ENCODE results near the gene HIBCH. TPM values are rescaled to one million over a fixed set of nuclear protein-coding genes. Genes with fewer than 3 reads are reported as not detected.

The HIBCH gene
- total RNA-seq, 2 experiments from 2014 or later, result 19.2 TPM

- H3K9me3 Mint-ChIP-seq, result no peaks in the 10 kb centered on the region
- no peak overlapping the region for H3K27ac Mint-ChIP-seq
- no peaks in the 10 kb centered on the region for H3K27me3 Mint-ChIP-seq (ENCODE audit: low read depth)
- no peak overlapping the region for H3K4me3 Mint-ChIP-seq
- intact Hi-C loops (cut with micrococcal nuclease), result no loop called here
- CTCF ChIA-PET, result interaction anchor here (0.6 to 0.7 kb wide), 2 partner anchors 21 to 215 kb away, joined by 3 to 4 read pairs; no protein-coding TSS in a partner anchor
- H3K4me1 Mint-ChIP-seq (ENCODE audit: low read depth), result peaks cover 4% of the 10 kb centered on the region
- H3K36me3 Mint-ChIP-seq (ENCODE audit: low read depth), result no peaks in the 10 kb centered on the region
- no peak for DNase-seq
Observed at GRCh38 chr2:190354003-190354690, 34.5 kb upstream of the HIBCH start.

- Mint-ChIP-seq H3K4me3 (no peak overlapping the region), H3K9me3 (no peaks in the 10 kb centered on the region), H3K27ac (no peak overlapping the region), H3K4me1 (ENCODE audit: low read depth) (no peaks in the 10 kb centered on the region), H3K27me3 (ENCODE audit: low read depth) (no peaks in the 10 kb centered on the region), H3K36me3 (ENCODE audit: low read depth) (no peaks in the 10 kb centered on the region)
- no peak for DNase-seq
- CTCF ChIA-PET, result interaction anchor here (0.6 to 0.7 kb wide), 2 partner anchors 216 to 657 kb away, joined by 3 read pairs; no protein-coding TSS in a partner anchor
- intact Hi-C loops (cut with micrococcal nuclease), result no loop called here
Observed at GRCh38 chr2:190353537-190353899, 33.9 kb upstream of the HIBCH start.

GRCh38 chr2:190352668-190353536 lies 33.3 kb upstream of the HIBCH start:
- Mint-ChIP-seq H3K4me1 (ENCODE audit: low read depth) (no peaks in the 10 kb centered on the region), H3K27ac (no peak overlapping the region), H3K27me3 (ENCODE audit: low read depth) (no peaks in the 10 kb centered on the region), H3K36me3 (ENCODE audit: low read depth) (no peaks in the 10 kb centered on the region), H3K4me3 (no peak overlapping the region), H3K9me3 (no peaks in the 10 kb centered on the region)
- no peak for DNase-seq
- CTCF ChIA-PET, result interaction anchor here (0.6 kb wide), 1 partner anchor 656 kb away, joined by 3 read pairs; no protein-coding TSS in a partner anchor
- intact Hi-C loops (cut with micrococcal nuclease), result no loop called here

GRCh38 chr2:190351955-190352354 lies 32.3 kb upstream of the HIBCH start:
- CTCF ChIA-PET, result interaction anchor here (0.6 kb wide), 1 partner anchor 40 kb away, joined by 3 read pairs; no protein-coding TSS in a partner anchor
- no peak overlapping the region for H3K27ac Mint-ChIP-seq

GRCh38 chr2:190350371-190350770 lies 30.7 kb upstream of the HIBCH start:
- no peak for DNase-seq
- H3K27ac Mint-ChIP-seq, result no peak overlapping the region
- H3K4me3 Mint-ChIP-seq, result no peak overlapping the region
- H3K9me3 Mint-ChIP-seq, result no peaks in the 10 kb centered on the region
- H3K36me3 Mint-ChIP-seq (ENCODE audit: low read depth), result no peaks in the 10 kb centered on the region
- intact Hi-C loops (cut with micrococcal nuclease), result no loop called here
- no peaks in the 10 kb centered on the region for H3K27me3 Mint-ChIP-seq (ENCODE audit: low read depth)
- CTCF ChIA-PET, result interaction anchor here (0.6 to 1.2 kb wide), 2 partner anchors 12 to 272 kb away, joined by 3 to 4 read pairs; no protein-coding TSS in a partner anchor
- no peaks in the 10 kb centered on the region for H3K4me1 Mint-ChIP-seq (ENCODE audit: low read depth)

More at GRCh38 chr2:190351955-190352354, 32.3 kb upstream of the HIBCH start:
- no peaks in the 10 kb centered on the region for H3K4me1 Mint-ChIP-seq (ENCODE audit: low read depth)
- H3K9me3 Mint-ChIP-seq, result no peaks in the 10 kb centered on the region
- H3K4me3 Mint-ChIP-seq, result no peak overlapping the region
- no peak for DNase-seq
- H3K27me3 Mint-ChIP-seq (ENCODE audit: low read depth), result no peaks in the 10 kb centered on the region
- H3K36me3 Mint-ChIP-seq (ENCODE audit: low read depth), result no peaks in the 10 kb centered on the region
- intact Hi-C loops (cut with micrococcal nuclease), result no loop called here

GRCh38 chr2:190344276-190344827 lies 24.7 kb upstream of the HIBCH start:
- intact Hi-C loops (cut with micrococcal nuclease), result loop anchor here (1.0 to 2.0 kb wide), 3 partner anchors 25 to 60 kb away; partner anchors contain the start of gene HIBCH
- H3K9me3 Mint-ChIP-seq, result no peaks in the 10 kb centered on the region
- peak overlapping the region; percentile 80 for H3K4me3 Mint-ChIP-seq
- H3K4me1 Mint-ChIP-seq (ENCODE audit: low read depth), result peaks cover 11% of the 10 kb centered on the region
- peak; percentile 42 for DNase-seq
- peaks cover 2% of the 10 kb centered on the region for H3K27me3 Mint-ChIP-seq (ENCODE audit: low read depth)
- CTCF ChIA-PET, result interaction anchor here (0.5 to 1.6 kb wide), 7 partner anchors 16 to 649 kb away, joined by 3 to 4 read pairs (median 3); no protein-coding TSS in a partner anchor
- H3K36me3 Mint-ChIP-seq (ENCODE audit: low read depth), result no peaks in the 10 kb centered on the region
- H3K27ac Mint-ChIP-seq, result peak overlapping the region; percentile 72

- intact Hi-C loops (cut with micrococcal nuclease), result loop anchor here (1.0 to 2.0 kb wide), 4 partner anchors 17 to 61 kb away; partner anchors contain the start of gene HIBCH
- DNase-seq, result peak; percentile 52
- Mint-ChIP-seq H3K9me3 (no peaks in the 10 kb centered on the region), H3K36me3 (ENCODE audit: low read depth) (no peaks in the 10 kb centered on the region), H3K27ac (peak within 1 kb of the TSS; percentile 72), H3K4me3 (peak within 1 kb of the TSS; percentile 80), H3K4me1 (ENCODE audit: low read depth) (peaks cover 11% of the 10 kb centered on the region), H3K27me3 (ENCODE audit: low read depth) (peaks cover 2% of the 10 kb centered on the region)
- CTCF ChIA-PET, result interaction anchor here (0.7 to 1.6 kb wide), 5 partner anchors 16 to 649 kb away, joined by 3 to 4 read pairs (median 3); no protein-coding TSS in a partner anchor
Observed at GRCh38 chr2:190343536-190344275, 24.1 kb upstream of the HIBCH start, which contains the start of gene INPP1. TSS of gene INPP1 (plus strand) at chr2:190343589. CDS start at chr2:190360103, 16,514 bp downstream.

- no peak for DNase-seq
- Mint-ChIP-seq H3K9me3 (no peaks in the 10 kb centered on the region), H3K27ac (peak overlapping the region; percentile 12), H3K27me3 (ENCODE audit: low read depth) (peaks cover 2% of the 10 kb centered on the region), H3K4me3 (peak overlapping the region; percentile 75), H3K36me3 (ENCODE audit: low read depth) (no peaks in the 10 kb centered on the region), H3K4me1 (ENCODE audit: low read depth) (peaks cover 11% of the 10 kb centered on the region)
- CTCF ChIA-PET, result interaction anchor here (0.7 to 1.6 kb wide), 2 partner anchors 17 to 451 kb away, joined by 3 to 4 read pairs; no protein-coding TSS in a partner anchor
- intact Hi-C loops (cut with micrococcal nuclease), result loop anchor here (2.0 kb wide), 1 partner anchor 18 kb away; no protein-coding TSS in a partner anchor
Observed at GRCh38 chr2:190343089-190343535, 23.5 kb upstream of the HIBCH start.

GRCh38 chr2:190342611-190343010 lies 23.0 kb upstream of the HIBCH start:
- Mint-ChIP-seq H3K27me3 (ENCODE audit: low read depth) (peaks cover 2% of the 10 kb centered on the region), H3K9me3 (no peaks in the 10 kb centered on the region), H3K27ac (no peak overlapping the region), H3K4me3 (no peak overlapping the region), H3K36me3 (ENCODE audit: low read depth) (no peaks in the 10 kb centered on the region), H3K4me1 (ENCODE audit: low read depth) (peaks cover 11% of the 10 kb centered on the region)
- CTCF ChIA-PET, result no interaction called here
- DNase-seq, result no peak
- intact Hi-C loops (cut with micrococcal nuclease), result loop anchor here (2.0 kb wide), 1 partner anchor 18 kb away; no protein-coding TSS in a partner anchor

- no peak overlapping the region for H3K27ac Mint-ChIP-seq
- H3K27me3 Mint-ChIP-seq (ENCODE audit: low read depth), result peaks cover 2% of the 10 kb centered on the region
- H3K36me3 Mint-ChIP-seq (ENCODE audit: low read depth), result no peaks in the 10 kb centered on the region
- no peak overlapping the region for H3K4me3 Mint-ChIP-seq
- CTCF ChIA-PET, result no interaction called here
- no peaks in the 10 kb centered on the region for H3K9me3 Mint-ChIP-seq
- peaks cover 11% of the 10 kb centered on the region for H3K4me1 Mint-ChIP-seq (ENCODE audit: low read depth)
- DNase-seq, result no peak
- intact Hi-C loops (cut with micrococcal nuclease), result no loop called here
Observed at GRCh38 chr2:190340369-190340768, 20.7 kb upstream of the HIBCH start.

GRCh38 chr2:190339394-190339793 lies 19.8 kb upstream of the HIBCH start:
- Mint-ChIP-seq H3K36me3 (ENCODE audit: low read depth) (no peaks in the 10 kb centered on the region), H3K27ac (no peak overlapping the region), H3K4me3 (no peak overlapping the region), H3K27me3 (ENCODE audit: low read depth) (peaks cover 2% of the 10 kb centered on the region), H3K9me3 (no peaks in the 10 kb centered on the region), H3K4me1 (ENCODE audit: low read depth) (peaks cover 5% of the 10 kb centered on the region)
- CTCF ChIA-PET, result interaction anchor here (1.4 kb wide), 1 partner anchor 179 kb away, joined by 3 read pairs; no protein-coding TSS in a partner anchor
- intact Hi-C loops (cut with micrococcal nuclease), result no loop called here
- no peak for DNase-seq

Data from activated naive CD4-positive, alpha-beta T cell treated with anti-CD3 and anti-CD28 coated beads for 36 hours (primary cell).